AG04450 (cell line): ENCODE data around the gene TMEM72. TPM values are rescaled to one million over a fixed set of nuclear protein-coding genes. Genes with fewer than 3 reads are reported as not detected.

Experiments used
- CTCF ChIA-PET: fragments of 300-600, 350-600 bp; formaldehyde crosslinking; extraction: SDS; loops from one replicate; lab custom pipeline; 2022; ENCODE audit warnings: antibody characterized with exemption, inconsistent platforms; lab: Charles Lee
- POLR2A ChIA-PET: fragments of 350-600 bp; formaldehyde crosslinking; extraction: SDS; loops from one replicate; lab custom pipeline; 2021; ENCODE audit warnings: antibody characterized with exemption, inconsistent platforms; lab: Yijun Ruan, JAX
- DNase-seq: peaks from one replicate; pipeline ENCODE4 v3.0.0-alpha.2; 2011; ENCODE audit warnings: low read depth, low spot score
- H3K27ac ChIP-seq: one replicate; pipeline ENCODE4 v1.5.1; 2012; ENCODE audit warnings: low read depth, low read length, control low read depth
- H3K27me3 ChIP-seq: one replicate; pipeline ENCODE4 v1.6.0; 2012; ENCODE audit warnings: low read length; ENCODE audit not compliant: control insufficient read depth, insufficient read depth
- H3K4me3 ChIP-seq: 2 replicates; pipeline ENCODE4 v1.5.1; 2011; ENCODE audit warnings: mild to moderate bottlenecking, low read depth, low read length, control low read depth
- H3K9me3 ChIP-seq: 2 replicates; pipeline ENCODE4 v1.5.1; 2012; ENCODE audit warnings: low read length; ENCODE audit not compliant: control insufficient read depth, insufficient read depth
- polyA plus RNA-seq: library from polyadenylated mRNA; depleted of rRNA; stranded (reverse); fragments of >200 nt; gene quantifications from 2 replicates; pipeline ENCODE4 v1.2.3, GENCODE V29; 2011
- TF ChIP-seq, protein P1 (sequence below): IDR thresholded peaks from 2 replicates; pipeline ENCODE4 v1.5.1; 2011; ENCODE audit warnings: low read depth, low read length, control low read depth, inconsistent platforms

Gene TMEM72
- polyA plus RNA-seq, 1 experiment, result not detected

DNA sequence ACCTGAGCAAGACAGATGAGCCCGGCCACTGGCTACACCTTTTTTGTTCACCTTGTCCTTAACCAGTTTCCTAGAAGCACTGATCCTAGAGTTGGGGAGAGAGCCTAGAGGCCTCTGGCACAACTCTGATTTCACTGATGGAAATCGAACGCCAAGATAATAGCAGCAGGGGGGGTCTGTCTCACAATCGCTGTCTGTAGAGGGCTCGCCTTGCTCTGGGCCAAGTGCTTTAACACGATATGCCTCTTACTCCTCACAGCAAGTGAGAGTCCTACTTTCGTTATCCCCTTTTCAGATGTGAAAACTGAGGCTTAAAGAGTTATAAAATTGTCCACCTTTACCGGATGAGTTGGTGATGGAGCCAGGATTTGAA lies 48.9 kb downstream of the TMEM72 start:
- CTCF ChIA-PET, result interaction anchor here (3.9 kb wide), 1 partner anchor 27 kb away, joined by 12 read pairs; no protein-coding TSS in a partner anchor

DNA sequence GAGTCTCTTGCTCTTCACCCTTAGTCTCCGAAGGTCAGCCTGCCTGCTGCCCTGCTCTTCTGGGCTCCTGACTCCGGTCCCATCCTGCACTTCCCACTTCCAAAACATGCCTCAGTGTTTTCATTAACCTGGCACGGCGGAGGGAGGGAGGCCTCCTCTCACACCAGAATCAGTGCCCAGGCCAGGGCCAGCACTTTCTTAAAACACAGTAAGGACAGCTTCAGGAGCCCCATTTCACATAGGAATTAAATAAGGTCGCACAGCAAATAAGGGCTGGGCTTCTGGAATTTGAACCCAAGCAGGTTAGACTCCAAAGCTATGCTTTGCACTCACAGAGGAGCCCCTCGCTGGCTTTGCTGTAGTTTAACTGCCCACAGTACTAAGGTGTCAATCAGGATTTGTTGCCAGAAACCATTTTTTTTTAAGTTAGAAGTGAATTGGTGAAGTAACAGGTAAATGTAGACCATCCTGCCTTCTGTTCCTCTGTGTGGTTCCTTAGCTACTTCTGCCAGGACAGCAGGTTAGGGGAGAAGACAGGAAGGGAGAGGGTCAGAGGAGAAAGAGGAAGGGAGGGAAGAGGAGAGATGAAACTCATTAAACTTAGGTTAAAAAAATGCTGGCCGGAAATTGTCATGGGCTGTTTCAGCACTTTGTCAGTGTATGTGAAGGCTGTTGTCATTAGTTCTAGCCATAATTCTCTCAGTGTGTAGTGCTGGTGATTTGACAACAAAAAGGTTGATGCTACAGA lies 49.5 kb downstream of the TMEM72 start:
- Histone ChIP-seq H3K27ac (no peak overlapping the region), H3K4me3 (peak overlapping the region; percentile 75), H3K9me3 (no peaks in the 10 kb centered on the region; the same call in 1 of the 2 replicates), H3K27me3 (no peaks in the 10 kb centered on the region)
- TF ChIP-seq, protein P1, sequence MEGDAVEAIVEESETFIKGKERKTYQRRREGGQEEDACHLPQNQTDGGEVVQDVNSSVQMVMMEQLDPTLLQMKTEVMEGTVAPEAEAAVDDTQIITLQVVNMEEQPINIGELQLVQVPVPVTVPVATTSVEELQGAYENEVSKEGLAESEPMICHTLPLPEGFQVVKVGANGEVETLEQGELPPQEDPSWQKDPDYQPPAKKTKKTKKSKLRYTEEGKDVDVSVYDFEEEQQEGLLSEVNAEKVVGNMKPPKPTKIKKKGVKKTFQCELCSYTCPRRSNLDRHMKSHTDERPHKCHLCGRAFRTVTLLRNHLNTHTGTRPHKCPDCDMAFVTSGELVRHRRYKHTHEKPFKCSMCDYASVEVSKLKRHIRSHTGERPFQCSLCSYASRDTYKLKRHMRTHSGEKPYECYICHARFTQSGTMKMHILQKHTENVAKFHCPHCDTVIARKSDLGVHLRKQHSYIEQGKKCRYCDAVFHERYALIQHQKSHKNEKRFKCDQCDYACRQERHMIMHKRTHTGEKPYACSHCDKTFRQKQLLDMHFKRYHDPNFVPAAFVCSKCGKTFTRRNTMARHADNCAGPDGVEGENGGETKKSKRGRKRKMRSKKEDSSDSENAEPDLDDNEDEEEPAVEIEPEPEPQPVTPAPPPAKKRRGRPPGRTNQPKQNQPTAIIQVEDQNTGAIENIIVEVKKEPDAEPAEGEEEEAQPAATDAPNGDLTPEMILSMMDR, result no peak
- no peak for DNase-seq
- ChIA-PET CTCF (interaction anchor here (3.9 kb wide), 1 partner anchor 28 kb away, joined by 12 read pairs; no protein-coding TSS in a partner anchor), POLR2A (no interaction called here)

More for the DNA sequence above, 48.9 kb downstream of the TMEM72 start:
- no peak overlapping the region for H3K27ac ChIP-seq
- no peaks in the 10 kb centered on the region for H3K27me3 ChIP-seq
- TF ChIP-seq, protein P1, result no peak
- no peak for DNase-seq
- H3K9me3 ChIP-seq, result no peaks in the 10 kb centered on the region; the same call in 1 of the 2 replicates
- POLR2A ChIA-PET, result no interaction called here
- peak overlapping the region; percentile 75 for H3K4me3 ChIP-seq

DNA sequence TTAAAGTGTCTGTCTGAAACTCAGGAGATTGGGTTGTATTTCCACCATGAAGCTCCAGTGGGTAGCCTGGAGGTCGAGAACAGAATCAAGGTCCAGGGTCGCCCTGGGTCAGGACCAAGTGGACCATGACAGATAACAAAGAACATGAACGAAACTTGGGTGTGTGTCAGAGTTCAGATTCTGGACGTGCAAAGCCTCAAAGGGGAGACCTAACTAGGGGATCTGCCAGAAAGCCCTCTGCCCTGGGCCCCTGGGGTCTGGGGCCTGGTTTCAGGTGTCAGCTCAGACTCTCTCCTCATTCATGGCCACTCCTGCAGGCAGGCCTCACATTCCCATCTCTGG lies 50.1 kb downstream of the TMEM72 start:
- ChIA-PET POLR2A (no interaction called here), CTCF (interaction anchor here (3.9 kb wide), 1 partner anchor 28 kb away, joined by 12 read pairs; no protein-coding TSS in a partner anchor)
- H3K27ac ChIP-seq, result no peak overlapping the region
- H3K9me3 ChIP-seq, result no peaks in the 10 kb centered on the region; the same call in 1 of the 2 replicates
- no peak for DNase-seq
- no peak overlapping the region for H3K4me3 ChIP-seq
- H3K27me3 ChIP-seq, result no peaks in the 10 kb centered on the region
- TF ChIP-seq, protein P1, result no peak

DNA sequence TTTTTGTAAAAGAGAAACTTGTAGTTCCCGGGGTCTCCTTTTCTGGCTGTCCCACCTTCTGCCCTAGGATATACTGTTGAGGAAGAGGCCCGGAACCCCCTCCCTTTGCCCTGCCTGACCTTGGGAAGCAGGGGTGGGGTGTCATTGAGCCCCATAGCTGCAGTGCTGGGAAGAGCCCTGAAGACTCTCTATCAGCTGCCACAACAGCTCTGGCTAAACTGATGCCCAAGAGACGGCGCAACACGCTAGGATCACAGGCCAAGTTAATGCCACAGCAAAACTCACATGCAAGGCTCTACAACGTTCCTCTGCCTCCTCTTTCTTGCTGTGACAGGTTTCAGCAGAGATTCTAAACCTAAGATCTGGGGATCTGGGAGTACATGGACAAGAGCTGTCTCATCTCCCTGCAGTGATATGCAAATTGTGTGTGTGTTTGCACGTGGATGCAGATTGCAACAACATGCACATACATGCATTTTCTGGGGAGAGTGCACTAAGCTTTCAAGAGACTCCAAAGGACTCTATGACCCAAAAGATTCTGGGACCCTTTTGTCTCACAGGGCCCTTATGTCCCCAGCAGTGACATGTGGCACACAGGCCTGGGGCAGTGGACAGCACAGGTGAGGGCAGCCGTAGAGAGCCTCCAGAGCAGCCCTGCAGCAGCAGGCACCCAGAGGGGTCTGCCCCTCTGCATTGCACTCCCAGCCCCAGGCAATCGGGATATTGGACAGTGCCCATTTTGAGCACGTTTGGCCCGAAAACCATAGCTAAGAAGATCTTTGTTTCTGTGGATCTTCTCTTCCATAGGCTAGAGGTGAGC lies 51.0 kb downstream of the TMEM72 start:
- POLR2A ChIA-PET, result no interaction called here
- TF ChIP-seq, protein P1, result no peak
- Histone ChIP-seq H3K4me3 (no peak overlapping the region), H3K9me3 (no peaks in the 10 kb centered on the region; the same call in 1 of the 2 replicates), H3K27ac (no peak overlapping the region), H3K27me3 (no peaks in the 10 kb centered on the region)
- CTCF ChIA-PET, result interaction anchor here (0.6 to 3.9 kb wide), 2 partner anchors 12 to 29 kb away, joined by 3 to 12 read pairs; no protein-coding TSS in a partner anchor
- DNase-seq, result no peak
